Right atrium auricular region (tissue), 2 donors: ENCODE measurements around the gene MAGI2. TPM values are rescaled to one million over a fixed set of nuclear protein-coding genes. Genes with fewer than 3 reads are reported as not detected.

Experiments
- DNase-seq: peaks from one replicate; pipeline ENCODE4 v3.0.0-alpha.2; 2019; ENCODE audit warnings: low spot score
- H3K27ac ChIP-seq, 2 donors: fragments of 200-600 bp; sonication (generic); 1 replicate in 1 of 2; 2 replicates in 1 of 2; pipeline ENCODE4 v1.5.1; 2016 to 2019
- H3K27me3 ChIP-seq, 2 donors: fragments of 200-600 bp; sonication (generic); one replicate each; pipeline versions ENCODE4 v1.5.1 to v1.6.0; 2017 to 2019
- H3K36me3 ChIP-seq: fragments of 200-600 bp; sonication (generic); one replicate; pipeline ENCODE4 v1.5.1; 2016
- H3K4me1 ChIP-seq, 2 donors: fragments of 200-600 bp; sonication (generic); one replicate each; pipeline versions ENCODE4 v1.5.1 to v1.6.0; 2017 to 2019
- H3K4me3 ChIP-seq, 2 donors: fragments of 200-600 bp; sonication (generic); 1 replicate in 1 of 2; 2 replicates in 1 of 2; pipeline ENCODE4 v1.5.1; 2017 to 2019; ENCODE audit warnings: mild to moderate bottlenecking in 1 of 2, moderate library complexity in 1 of 2
- H3K9me3 ChIP-seq, 2 donors: fragments of 200-600 bp; sonication (generic); one replicate each; pipeline ENCODE4 v1.5.1; 2019
- CTCF ChIP-seq, 2 donors: fragments of 200-600 bp; sonication (generic); IDR thresholded peaks; one replicate each; pipeline ENCODE4 v1.5.1; 2019; ENCODE audit warnings: antibody characterized with exemption in 2 of 2
- total RNA-seq, 2 donors: library from RNA; depleted of rRNA; stranded (reverse); fragments of >200 nt; gene quantifications; one replicate each; pipeline ENCODE4 v1.1.0, GENCODE V29; 2016

Gene MAGI2
- total RNA-seq, 2 donors from 2014 or later, result 5.9 to 6.0 TPM

GRCh38 chr7:78406531-78406930, 1046.9 kb downstream of the MAGI2 start:
- no peak overlapping the region for H3K27ac ChIP-seq
- no peaks in the 10 kb centered on the region for H3K27me3 ChIP-seq
- H3K36me3 ChIP-seq, result no peaks in the 10 kb centered on the region
- H3K4me1 ChIP-seq, result no peaks in the 10 kb centered on the region
- no peak overlapping the region for H3K4me3 ChIP-seq
- H3K9me3 ChIP-seq, result peaks cover 0 to 5% of the 10 kb centered on the region in 2 donors
- no peak for DNase-seq
- TF ChIP-seq CTCF (IDR thresholded peaks at IDR 0.05), result no peak

GRCh38 chr7:78402096-78402495, 1051.4 kb downstream of the MAGI2 start:
- H3K4me1 ChIP-seq, result no peaks in the 10 kb centered on the region
- no peaks in the 10 kb centered on the region for H3K27me3 ChIP-seq
- H3K36me3 ChIP-seq, result no peaks in the 10 kb centered on the region
- H3K9me3 ChIP-seq, result peaks cover 0 to 5% of the 10 kb centered on the region in 2 donors
- no peak overlapping the region for H3K4me3 ChIP-seq
- DNase-seq, result no peak
- no peak overlapping the region for H3K27ac ChIP-seq
- TF ChIP-seq CTCF (IDR thresholded peaks at IDR 0.05), result no peak

GRCh38 chr7:78400038-78400437, 1053.4 kb downstream of the MAGI2 start:
- DNase-seq, result no peak
- H3K4me3 ChIP-seq, result no peak overlapping the region
- peaks cover 0 to 5% of the 10 kb centered on the region in 2 donors for H3K9me3 ChIP-seq
- H3K27me3 ChIP-seq, result no peaks in the 10 kb centered on the region
- no peak for TF ChIP-seq CTCF (IDR thresholded peaks at IDR 0.05)
- no peak overlapping the region for H3K27ac ChIP-seq
- no peaks in the 10 kb centered on the region for H3K36me3 ChIP-seq
- H3K4me1 ChIP-seq, result no peaks in the 10 kb centered on the region

GRCh38 chr7:78399033-78399769, 1054.3 kb downstream of the MAGI2 start:
- no peak for TF ChIP-seq CTCF (IDR thresholded peaks at IDR 0.05)
- H3K4me1 ChIP-seq, result no peaks in the 10 kb centered on the region
- H3K36me3 ChIP-seq, result no peaks in the 10 kb centered on the region
- H3K27me3 ChIP-seq, result no peaks in the 10 kb centered on the region
- no peak overlapping the region for H3K27ac ChIP-seq
- peaks cover 0 to 1% of the 10 kb centered on the region in 2 donors for H3K9me3 ChIP-seq
- DNase-seq, result no peak
- no peak overlapping the region for H3K4me3 ChIP-seq

- Histone ChIP-seq H3K36me3 (no peaks in the 10 kb centered on the region), H3K9me3 (no peaks in the 10 kb centered on the region), H3K4me1 (no peaks in the 10 kb centered on the region), H3K27me3 (no peaks in the 10 kb centered on the region), H3K4me3 (no peak overlapping the region), H3K27ac (no peak overlapping the region)
- DNase-seq, result no peak
- no peak for TF ChIP-seq CTCF (IDR thresholded peaks at IDR 0.05)
Measured at GRCh38 chr7:78398576-78398975, 1054.9 kb downstream of the MAGI2 start.

- H3K4me3 ChIP-seq, result no peak overlapping the region
- DNase-seq, result no peak
- H3K4me1 ChIP-seq, result no peaks in the 10 kb centered on the region
- no peaks in the 10 kb centered on the region for H3K9me3 ChIP-seq
- no peaks in the 10 kb centered on the region for H3K36me3 ChIP-seq
- H3K27ac ChIP-seq, result no peak overlapping the region
- no peaks in the 10 kb centered on the region for H3K27me3 ChIP-seq
- no peak for TF ChIP-seq CTCF (IDR thresholded peaks at IDR 0.05)
Measured at GRCh38 chr7:78398081-78398480, 1055.4 kb downstream of the MAGI2 start.
